Astrocyte (in vitro differentiated cells and primary cell): ENCODE data around the gene RUNX1. TPM values are rescaled to one million over a fixed set of nuclear protein-coding genes. Genes with fewer than 3 reads are reported as not detected.

ENCODE experiments used
- DNase-seq: peaks from one replicate; pipeline ENCODE4 v3.0.0-alpha.2; 2010; ENCODE audit warnings: low read depth
- FAIRE-seq: peaks from 2 replicates; lab custom pipeline; 2011; peaks lifted over from hg19 to GRCh38; lab: Jason Lieb, UNC
- H2AFZ ChIP-seq: 2 replicates; pipeline ENCODE4 v1.6.0; 2012; ENCODE audit warnings: low read depth, low read length, inconsistent platforms
- H3K27ac ChIP-seq: 2 replicates; pipeline ENCODE4 v1.5.1; 2011; ENCODE audit warnings: low read depth, low read length, inconsistent platforms
- H3K27me3 ChIP-seq: 2 replicates; pipeline ENCODE4 v1.6.0; 2011; ENCODE audit warnings: low read length, inconsistent platforms; ENCODE audit not compliant: insufficient read depth
- H3K36me3 ChIP-seq: 2 replicates; pipeline ENCODE4 v1.5.1; 2011; ENCODE audit warnings: low read length, inconsistent platforms; ENCODE audit not compliant: insufficient read depth
- H3K4me1 ChIP-seq: 2 replicates; pipeline ENCODE4 v1.5.1; 2011; ENCODE audit warnings: low read length, inconsistent platforms; ENCODE audit not compliant: insufficient read depth
- H3K4me2 ChIP-seq: 2 replicates; pipeline ENCODE4 v1.6.0; 2012; ENCODE audit warnings: low read length, inconsistent platforms
- H3K4me3 ChIP-seq: 2 replicates; pipeline ENCODE4 v1.5.1; 2011; ENCODE audit warnings: low read depth, mild to moderate bottlenecking, low read length, inconsistent platforms; ENCODE audit not compliant: insufficient read depth
- H3K79me2 ChIP-seq: 2 replicates; pipeline ENCODE4 v1.6.0; 2012; ENCODE audit warnings: mild to moderate bottlenecking, low read length, inconsistent platforms; ENCODE audit not compliant: insufficient read depth
- H3K9ac ChIP-seq: 2 replicates; pipeline ENCODE4 v1.6.0; 2012; ENCODE audit warnings: mild to moderate bottlenecking, low read length, inconsistent platforms
- H3K9me3 ChIP-seq: 2 replicates; pipeline ENCODE4 v1.5.1; 2012; ENCODE audit warnings: low read depth, mild to moderate bottlenecking, low read length, inconsistent platforms; ENCODE audit not compliant: insufficient read depth
- H4K20me1 ChIP-seq: 2 replicates; pipeline ENCODE4 v1.6.0; 2012; ENCODE audit warnings: low read length, inconsistent platforms; ENCODE audit not compliant: insufficient read depth
- H3K27ac Mint-ChIP-seq: one replicate; pipeline ENCODE4 v1.8.0; 2021; ENCODE audit warnings: mild to moderate bottlenecking, mixed read lengths; ENCODE audit not compliant: unreplicated experiment
- H3K27me3 Mint-ChIP-seq: one replicate; pipeline ENCODE4 v1.8.0; 2021; ENCODE audit warnings: low read depth, mixed read lengths; ENCODE audit not compliant: unreplicated experiment
- H3K36me3 Mint-ChIP-seq: one replicate; pipeline ENCODE4 v1.8.0; 2021; ENCODE audit warnings: low read depth, mixed read lengths; ENCODE audit not compliant: unreplicated experiment
- H3K4me1 Mint-ChIP-seq: one replicate; pipeline ENCODE4 v1.8.0; 2021; ENCODE audit warnings: low read depth, mixed read lengths; ENCODE audit not compliant: unreplicated experiment
- H3K4me3 Mint-ChIP-seq: one replicate; pipeline ENCODE4 v1.8.0; 2021; ENCODE audit warnings: mild to moderate bottlenecking, moderate library complexity, mixed read lengths; ENCODE audit not compliant: unreplicated experiment
- H3K9me3 Mint-ChIP-seq: one replicate; pipeline ENCODE4 v1.8.0; 2021; ENCODE audit warnings: mild to moderate bottlenecking, mixed read lengths; ENCODE audit not compliant: unreplicated experiment
- CTCF ChIP-seq: IDR thresholded peaks from 2 replicates; pipeline ENCODE4 v1.5.1; 2011; ENCODE audit warnings: low read depth, mild to moderate bottlenecking, inconsistent platforms, low read length, moderate library complexity; ENCODE audit not compliant: insufficient read depth
- EZH2 ChIP-seq: IDR thresholded peaks from 2 replicates; pipeline ENCODE4 v1.6.1; 2012; ENCODE audit warnings: mild to moderate bottlenecking, low read length, inconsistent platforms; ENCODE audit not compliant: insufficient read depth
- total RNA-seq: library from RNA; stranded (reverse); gene quantifications from 2 replicates; pipeline ENCODE4 v1.2.1, GENCODE V29; 2021

Gene RUNX1
- total RNA-seq, 1 donor from 2014 or later, result 84.6 TPM

DNA sequence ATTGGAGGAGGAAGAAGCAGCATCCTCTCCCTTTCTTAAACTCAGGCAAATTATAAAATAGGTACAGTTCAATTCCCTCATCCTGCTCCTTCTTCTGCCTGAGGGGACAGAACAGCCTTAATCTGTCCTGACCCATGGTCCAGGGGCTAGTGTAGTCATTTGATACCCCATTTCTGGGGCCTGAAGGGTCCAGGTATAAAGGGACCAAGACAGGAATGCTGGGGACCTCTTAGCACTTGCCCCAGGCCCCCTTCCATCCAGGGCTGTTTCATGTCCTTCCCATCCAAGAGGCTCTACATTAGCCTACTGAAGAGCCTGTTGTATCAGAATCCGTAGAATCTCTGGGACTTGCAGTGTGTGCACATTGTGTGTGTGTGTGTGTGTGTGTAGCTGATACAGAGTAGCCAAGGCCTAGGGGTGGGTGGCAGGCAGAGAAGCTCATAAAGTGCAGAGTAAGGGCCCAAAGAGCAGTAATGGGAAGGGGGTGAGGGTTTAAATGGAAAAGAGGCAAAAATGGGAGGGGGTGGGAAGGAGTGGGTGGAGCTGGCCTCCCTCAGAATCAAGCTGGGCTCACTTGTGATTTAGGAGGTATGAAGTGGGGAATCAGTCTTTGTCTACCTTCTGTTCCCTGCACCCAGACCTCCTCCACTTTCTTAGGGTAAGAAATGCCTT is 32.4 kb downstream of the RUNX1 start:
- FAIRE-seq (no peak), DNase-seq (no peak)
- Mint-ChIP-seq H3K9me3 (no peaks in the 10 kb centered on the region), H3K27me3 (peaks cover 5% of the 10 kb centered on the region), H3K36me3 (peaks cover 14% of the 10 kb centered on the region), H3K27ac (no peak overlapping the region), H3K4me3 (no peak overlapping the region), H3K4me1 (peaks cover 12% of the 10 kb centered on the region)
- Histone ChIP-seq H3K4me1 (peaks cover 3% of the 10 kb centered on the region), H4K20me1 (peaks cover 39% of the 10 kb centered on the region), H3K36me3 (no peaks in the 10 kb centered on the region), H3K27me3 (no peaks in the 10 kb centered on the region), H3K27ac (no peak overlapping the region), H3K79me2 (peaks cover 9% of the 10 kb centered on the region), H3K4me3 (no peak overlapping the region), H3K9me3 (no peaks in the 10 kb centered on the region), H3K9ac (no peak overlapping the region), H2AFZ (no peak overlapping the region), H3K4me2 (no peak overlapping the region)
- TF ChIP-seq CTCF, result no peak
- no peak for TF ChIP-seq EZH2

- Histone ChIP-seq H3K9me3 (no peaks in the 10 kb centered on the region), H3K27me3 (no peaks in the 10 kb centered on the region), H3K27ac (no peak overlapping the region), H3K9ac (no peak overlapping the region), H3K4me3 (no peak overlapping the region), H4K20me1 (peaks cover 38% of the 10 kb centered on the region), H3K4me2 (no peak overlapping the region), H3K79me2 (peaks cover 9% of the 10 kb centered on the region), H2AFZ (no peak overlapping the region), H3K36me3 (no peaks in the 10 kb centered on the region), H3K4me1 (peaks cover 7% of the 10 kb centered on the region)
- H3K27me3 Mint-ChIP-seq, result peaks cover 5% of the 10 kb centered on the region
- TF ChIP-seq CTCF (no peak), EZH2 (no peak)
- H3K36me3 Mint-ChIP-seq, result peaks cover 14% of the 10 kb centered on the region
- no peak overlapping the region for H3K27ac Mint-ChIP-seq
- H3K4me3 Mint-ChIP-seq, result no peak overlapping the region
- DNase-seq, result no peak
- no peak for FAIRE-seq
- H3K4me1 Mint-ChIP-seq, result peaks cover 18% of the 10 kb centered on the region
- H3K9me3 Mint-ChIP-seq, result no peaks in the 10 kb centered on the region
Measured at GRCh38 chr21:35016071-35016470, 33.0 kb downstream of the RUNX1 start.

DNA sequence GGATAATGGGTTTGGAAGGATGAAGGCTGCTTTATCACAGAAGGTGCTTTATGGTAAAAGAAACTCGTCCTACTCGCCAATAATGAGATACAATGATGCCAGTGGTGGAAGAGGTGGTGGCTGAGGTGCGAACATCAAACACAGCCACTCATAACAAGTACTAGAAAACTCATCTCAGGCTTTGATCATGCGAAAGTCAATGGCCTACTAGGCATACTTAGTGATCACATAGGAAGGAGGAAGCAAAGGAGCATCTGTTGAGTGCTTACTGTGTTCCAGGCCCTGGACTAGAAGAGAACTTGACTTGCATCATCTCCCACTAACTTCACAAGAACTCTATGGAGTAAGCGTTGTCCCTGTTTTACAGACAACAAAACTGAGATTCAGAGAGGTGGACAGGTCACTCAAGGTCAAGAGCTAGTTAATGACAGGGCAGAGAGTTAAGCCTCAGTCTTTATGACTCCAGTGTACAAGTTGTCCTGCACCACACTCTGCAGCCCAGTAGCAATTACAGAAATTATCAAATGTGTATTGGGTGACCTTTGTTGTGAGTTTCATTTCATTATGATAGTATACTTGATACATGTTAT is 33.6 kb downstream of the RUNX1 start:
- Histone ChIP-seq H3K9ac (no peak overlapping the region), H3K36me3 (no peaks in the 10 kb centered on the region), H4K20me1 (peaks cover 40% of the 10 kb centered on the region), H2AFZ (no peak overlapping the region), H3K27ac (no peak overlapping the region), H3K4me2 (no peak overlapping the region), H3K27me3 (no peaks in the 10 kb centered on the region), H3K79me2 (peaks cover 9% of the 10 kb centered on the region), H3K4me1 (peaks cover 7% of the 10 kb centered on the region), H3K9me3 (no peaks in the 10 kb centered on the region), H3K4me3 (no peak overlapping the region)
- peaks cover 22% of the 10 kb centered on the region for H3K4me1 Mint-ChIP-seq
- H3K36me3 Mint-ChIP-seq, result peaks cover 13% of the 10 kb centered on the region
- H3K27ac Mint-ChIP-seq, result no peak overlapping the region
- DNase-seq (no peak), FAIRE-seq (no peak)
- no peak overlapping the region for H3K4me3 Mint-ChIP-seq
- H3K9me3 Mint-ChIP-seq, result no peaks in the 10 kb centered on the region
- TF ChIP-seq EZH2 (no peak), CTCF (no peak)
- H3K27me3 Mint-ChIP-seq, result peaks cover 5% of the 10 kb centered on the region
